HG02943 (cell line): ENCODE measurements around the gene POU3F3.

Source experiments
- ATAC-seq: cut with Tn5 transposase; IDR thresholded peaks from one replicate; pipeline ENCODE4 v1.9.1; 2021; ENCODE audit warnings: mild to moderate bottlenecking, low read depth, moderate library complexity; ENCODE audit not compliant: unreplicated experiment

Gene POU3F3

DNA sequence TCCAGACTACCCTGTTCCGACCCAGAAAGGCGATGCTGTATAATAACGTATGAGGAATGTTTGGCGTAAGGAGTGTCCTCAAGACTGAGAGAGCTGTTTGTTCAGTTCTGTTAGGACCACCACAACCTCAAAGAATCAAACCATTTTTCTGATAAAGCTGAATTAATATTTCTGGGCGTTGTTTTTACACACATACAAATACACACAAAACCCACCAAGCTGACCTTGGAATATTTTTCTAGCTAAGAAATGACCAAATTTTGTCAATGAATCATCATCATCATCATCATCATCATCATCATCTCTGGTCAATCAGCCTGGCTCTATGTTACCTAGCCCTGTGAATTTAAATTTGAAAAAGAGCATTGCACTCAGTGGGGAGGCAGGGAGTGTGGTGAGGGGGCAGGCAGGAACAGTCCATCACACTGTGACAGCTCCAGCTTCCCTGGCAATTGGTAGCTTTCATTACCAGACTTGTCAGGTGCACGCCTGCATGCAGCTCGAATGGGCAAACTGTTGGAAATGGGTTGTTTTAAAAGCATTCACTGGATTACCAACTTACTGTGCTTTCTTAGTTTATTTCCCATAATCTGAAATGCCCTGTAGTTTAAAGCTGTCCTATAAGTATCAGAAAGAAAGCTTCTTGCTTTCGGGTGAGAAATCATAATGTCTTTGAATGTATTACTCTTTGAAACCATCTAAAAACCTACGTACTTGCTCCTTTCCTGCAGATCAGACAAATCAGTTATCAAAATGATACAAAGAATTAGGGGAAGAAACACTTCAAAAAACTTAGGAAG, 6.9 kb upstream of the POU3F3 start:
- no peak for ATAC-seq

DNA sequence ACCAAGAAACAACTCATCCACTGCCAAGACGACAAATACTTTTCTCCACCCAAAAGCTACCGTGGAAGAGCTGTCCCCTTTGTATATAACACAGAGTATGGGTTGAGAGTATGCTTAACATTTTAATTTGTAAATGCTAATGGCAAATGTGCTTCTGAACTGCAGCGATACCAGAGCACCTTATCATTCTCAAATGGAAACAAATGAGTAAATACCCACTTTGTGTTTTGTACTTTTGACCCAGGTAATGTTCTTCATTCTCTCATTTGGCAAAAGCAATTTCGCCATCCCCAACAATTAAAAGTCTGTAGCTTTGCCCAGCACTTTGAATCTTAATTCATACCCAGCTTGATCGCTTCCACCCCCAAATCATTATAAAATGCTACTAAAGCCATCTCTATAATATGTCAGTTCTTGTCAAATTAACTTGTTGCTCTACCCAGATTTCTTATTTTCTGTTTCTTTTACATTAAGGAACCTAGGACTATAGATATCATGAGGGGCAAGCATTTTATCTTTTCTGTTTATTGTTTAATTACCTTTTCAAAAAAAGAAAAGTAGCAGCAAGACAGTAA, 6.2 kb upstream of the POU3F3 start:
- no peak for ATAC-seq

DNA sequence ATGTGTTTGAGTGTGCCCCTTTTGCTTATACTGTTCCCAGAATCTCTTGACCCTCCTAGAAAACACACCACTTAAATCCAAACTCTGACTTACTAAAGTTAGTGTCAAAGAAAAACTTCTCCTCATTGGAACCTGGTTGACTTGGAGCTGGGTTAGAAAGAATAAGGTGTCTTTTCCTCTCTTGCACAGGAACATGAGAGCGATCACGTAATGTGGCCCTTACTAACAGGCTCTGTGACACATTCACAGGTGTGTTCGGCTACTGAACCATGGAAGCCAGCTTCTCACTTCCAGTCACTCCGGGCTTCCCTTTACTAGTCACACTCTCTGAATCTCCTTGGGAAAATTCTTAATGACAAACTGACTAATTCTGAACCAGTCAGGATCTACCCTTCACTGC, 5.4 kb upstream of the POU3F3 start:
- no peak for ATAC-seq

DNA sequence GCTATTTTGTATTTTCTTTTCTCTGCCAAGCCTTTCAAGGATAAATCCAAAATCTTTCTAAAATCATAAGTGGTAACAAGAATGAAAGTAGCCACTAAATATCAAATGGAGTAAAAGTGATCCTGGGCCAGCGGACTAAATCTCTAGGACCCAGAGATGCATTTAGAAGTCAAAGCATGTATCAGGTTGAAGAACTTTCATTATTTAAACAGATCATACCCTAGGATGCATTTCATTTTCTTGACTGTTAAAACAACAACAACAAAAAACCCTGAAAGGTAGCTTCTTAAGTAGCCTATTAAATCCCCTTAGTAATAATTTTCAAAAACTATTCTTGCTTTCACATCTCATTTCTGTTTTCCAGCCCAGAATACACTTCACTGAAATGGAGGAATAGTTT, 4.8 kb upstream of the POU3F3 start:
- ATAC-seq = no peak

GRCh38 chr2:104849618-104850141, 4.2 kb upstream of the POU3F3 start:
- ATAC-seq = no peak

- no peak for ATAC-seq
Measured at GRCh38 chr2:104850361-104851290, 3.3 kb upstream of the POU3F3 start.

DNA sequence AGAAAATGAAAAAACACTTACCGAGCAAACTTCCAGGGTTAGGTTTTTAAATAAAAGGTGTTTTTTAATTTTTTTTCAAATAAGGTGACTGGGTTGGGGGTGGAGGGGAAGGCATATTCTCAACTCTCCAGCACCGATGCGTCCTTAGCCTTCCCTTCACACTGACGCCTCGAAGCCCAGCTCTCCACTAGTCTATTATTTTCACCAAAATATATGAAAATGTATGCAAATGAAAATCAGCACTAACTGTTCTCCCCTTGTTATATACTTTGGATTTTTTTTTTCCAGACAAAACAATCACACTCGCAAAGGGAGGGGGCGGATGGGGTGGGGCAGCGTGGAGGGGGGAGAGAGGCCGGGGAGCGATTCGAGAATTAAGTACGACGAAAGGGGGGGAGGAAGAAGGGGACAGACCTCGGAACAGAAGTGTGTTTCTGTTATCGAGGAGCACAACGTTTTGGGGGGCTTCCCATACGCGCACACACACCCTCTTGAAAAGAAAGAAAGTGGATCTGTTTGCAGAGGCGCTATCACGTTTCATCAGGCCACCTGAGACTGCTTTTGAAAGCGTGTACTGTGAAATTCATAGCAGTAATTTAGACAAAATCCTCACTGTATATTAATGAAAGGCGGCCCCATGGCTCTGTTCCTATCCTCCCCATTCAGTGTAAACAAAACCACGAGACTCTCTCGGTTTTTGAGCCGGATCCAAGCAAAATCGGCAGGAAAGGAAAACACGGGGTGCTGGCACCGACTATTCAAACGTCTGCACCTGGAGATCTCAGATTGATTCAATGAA, 2.4 kb upstream of the POU3F3 start:
- no peak for ATAC-seq

GRCh38 chr2:104852090-104852666, 1.7 kb upstream of the POU3F3 start:
- ATAC-seq = no peak

GRCh38 chr2:104854498-104855220, 744 bp downstream of the POU3F3 start:
- ATAC-seq = no peak

GRCh38 chr2:104855221-104856085, 1.5 kb downstream of the POU3F3 start:
- ATAC-seq = no peak

- ATAC-seq = no peak
Measured at GRCh38 chr2:104856086-104856972, 2.4 kb downstream of the POU3F3 start.

GRCh38 chr2:104856973-104857261, 3.0 kb downstream of the POU3F3 start:
- ATAC-seq = no peak

GRCh38 chr2:104857262-104858005, 3.5 kb downstream of the POU3F3 start:
- ATAC-seq = no peak

GRCh38 chr2:104858006-104858978, 4.4 kb downstream of the POU3F3 start:
- ATAC-seq = no peak

DNA sequence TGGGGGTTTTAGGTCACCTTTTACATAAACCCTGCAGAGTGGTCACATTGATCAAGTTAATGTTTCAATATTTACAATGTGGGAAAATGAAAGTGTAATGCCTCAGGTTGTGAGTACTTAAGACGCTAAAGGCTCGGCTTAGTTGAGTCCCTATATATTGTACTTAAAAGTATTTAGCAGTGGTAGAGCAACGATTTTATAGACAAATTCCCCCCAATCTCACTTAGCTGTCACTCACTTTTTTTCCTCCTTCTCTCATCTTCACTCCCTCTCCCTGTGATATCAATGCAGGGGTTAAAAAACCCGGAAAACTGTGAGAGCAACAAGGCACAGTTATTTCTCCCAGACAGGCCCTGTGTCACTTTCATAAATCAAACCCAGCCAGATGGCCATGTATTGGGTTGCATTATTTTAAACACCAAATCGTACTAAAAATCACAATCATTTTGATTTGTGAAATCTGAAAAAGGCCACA, 5.4 kb downstream of the POU3F3 start:
- no peak for ATAC-seq
